T-helper 1 cell treated with Interleukin-12 subunit alpha and Interleukin-12 subunit beta and Interleukin-4 antibody, amounts not matched to agents 30 μg/mL and 1 μg/mL, for 36 hours (primary cell): ENCODE measurements around the gene KRT33B.
"Not testable (repeated sequence)": the region's sequence is repeated elsewhere in the genome, so short reads cannot be mapped to it uniquely, and the experiment has no call there.

Source experiments
- H3K27ac Mint-ChIP-seq: one replicate; pipeline ENCODE4 v1.8.0; 2021; ENCODE audit warnings: mild to moderate bottlenecking, mixed read lengths
- H3K27me3 Mint-ChIP-seq: one replicate; pipeline ENCODE4 v1.8.0; 2021; ENCODE audit warnings: low read depth, mixed read lengths
- H3K36me3 Mint-ChIP-seq: one replicate; pipeline ENCODE4 v1.8.0; 2021; ENCODE audit warnings: low read depth, mixed read lengths
- H3K4me1 Mint-ChIP-seq: one replicate; pipeline ENCODE4 v1.8.0; 2021; ENCODE audit warnings: low read depth, mixed read lengths
- H3K4me3 Mint-ChIP-seq: one replicate; pipeline ENCODE4 v1.8.0; 2021; ENCODE audit warnings: mild to moderate bottlenecking, moderate library complexity, mixed read lengths
- H3K9me3 Mint-ChIP-seq: one replicate; pipeline ENCODE4 v1.8.0; 2021; ENCODE audit warnings: mixed read lengths

KRT33B gene

DNA sequence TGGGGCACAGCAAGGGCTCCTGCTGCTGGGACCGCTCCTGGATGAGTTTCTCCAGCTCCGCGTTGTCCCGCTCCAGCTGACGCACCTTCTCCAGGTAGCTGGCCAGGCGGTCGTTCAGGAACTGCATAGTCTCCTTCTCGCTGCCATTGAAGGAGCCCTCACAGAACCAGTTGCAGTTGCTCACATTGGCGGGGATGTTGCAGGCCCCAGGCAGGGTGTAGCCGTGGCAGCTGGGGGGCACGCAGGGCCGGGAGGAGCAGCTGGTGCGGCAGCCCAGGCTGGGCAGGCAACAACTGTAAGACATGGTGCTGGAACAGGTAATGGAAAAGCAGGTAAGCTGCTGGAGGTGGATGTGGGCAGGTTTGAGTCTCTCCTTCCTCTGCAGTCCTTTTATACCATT is 12.3 kb upstream of the KRT33B start, which contains the start of gene KRT34:
Gene KRT34, minus strand, starts transcription at position 364 of the 400 bp plus-strand sequence. Its CDS starts 60 bp downstream, at position 304.
- not testable (repeated sequence) for H3K27ac Mint-ChIP-seq, H3K9me3 Mint-ChIP-seq
- peaks cover 16% of the 10 kb centered on the region for H3K27me3 Mint-ChIP-seq

DNA sequence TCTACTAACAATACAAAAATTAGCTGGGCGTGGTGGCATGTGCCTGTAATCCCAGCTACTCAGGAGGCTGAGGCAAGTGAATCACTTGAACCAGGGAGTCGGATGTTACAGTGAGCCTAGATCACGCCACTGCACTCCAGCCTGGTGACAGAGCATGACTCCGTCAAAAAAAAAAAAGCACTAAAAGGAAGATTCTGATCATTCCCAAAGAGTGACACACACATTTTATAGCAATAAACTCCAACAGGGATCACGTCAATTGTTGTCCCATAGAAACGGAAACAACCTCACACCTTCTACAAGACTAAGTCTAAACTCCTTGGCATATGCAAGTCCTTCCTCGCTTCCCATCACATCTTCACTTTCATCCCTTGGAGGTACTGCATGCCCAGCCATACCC is 10.5 kb upstream of the KRT33B start:
- not testable (repeated sequence) for H3K36me3 Mint-ChIP-seq, H3K4me1 Mint-ChIP-seq, H3K4me3 Mint-ChIP-seq, H3K27ac Mint-ChIP-seq, H3K9me3 Mint-ChIP-seq
- H3K27me3 Mint-ChIP-seq = peaks cover 19% of the 10 kb centered on the region

More for the DNA sequence above, 12.3 kb upstream of the KRT33B start, which contains the start of gene KRT34:
- H3K4me1 Mint-ChIP-seq, H3K36me3 Mint-ChIP-seq, H3K4me3 Mint-ChIP-seq: not testable (repeated sequence)

GRCh38 chr17:41377546-41377945 is 7.9 kb upstream of the KRT33B start:
- Mint-ChIP-seq H3K27me3 (peaks cover 17% of the 10 kb centered on the region), H3K27ac (no peak overlapping the region), H3K9me3 (no peaks in the 10 kb centered on the region), H3K4me1 (no peaks in the 10 kb centered on the region), H3K36me3 (no peaks in the 10 kb centered on the region), H3K4me3 (no peak overlapping the region)

GRCh38 chr17:41369023-41369422 is 590 bp downstream of the KRT33B start:
- no peaks in the 10 kb centered on the region for H3K4me1 Mint-ChIP-seq
- no peak overlapping the region for H3K27ac Mint-ChIP-seq
- H3K36me3 Mint-ChIP-seq = no peaks in the 10 kb centered on the region
- no peaks in the 10 kb centered on the region for H3K9me3 Mint-ChIP-seq
- H3K4me3 Mint-ChIP-seq = no peak overlapping the region
- peaks cover 3% of the 10 kb centered on the region for H3K27me3 Mint-ChIP-seq

DNA sequence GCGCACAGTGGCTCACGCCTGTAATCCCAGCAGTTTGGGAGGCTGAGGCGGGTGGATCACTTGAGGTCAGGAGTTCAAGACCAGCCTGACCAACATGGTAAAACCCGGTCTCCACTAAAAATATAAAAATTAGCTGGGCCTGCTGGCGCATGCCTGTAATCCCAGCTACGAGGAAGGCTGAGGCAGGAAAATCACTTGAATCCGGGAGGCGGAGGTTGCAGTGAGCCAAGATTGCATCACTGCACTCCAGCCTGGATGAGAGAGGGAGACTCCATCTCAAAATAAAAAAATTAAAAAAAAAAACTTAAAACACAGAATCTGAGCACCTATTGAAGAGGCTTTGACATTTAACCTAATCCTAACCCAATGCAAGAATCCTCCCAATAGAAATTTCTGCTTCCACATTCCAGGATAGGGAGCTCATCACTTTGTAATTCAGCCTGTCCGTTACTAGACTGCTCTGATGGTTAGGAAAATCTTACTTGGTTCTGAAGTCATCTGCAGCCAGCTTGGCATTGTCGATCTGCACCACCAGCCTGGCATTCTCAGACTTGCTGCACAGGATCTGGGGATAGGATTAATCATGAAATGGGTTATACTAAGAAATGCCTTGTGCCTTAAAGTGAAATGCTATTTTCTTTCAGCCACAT is 2.1 kb downstream of the KRT33B start:
- Mint-ChIP-seq H3K27me3 (peaks cover 3% of the 10 kb centered on the region), H3K4me1 (no peaks in the 10 kb centered on the region), H3K36me3 (no peaks in the 10 kb centered on the region), H3K9me3 (no peaks in the 10 kb centered on the region), H3K27ac (no peak overlapping the region), H3K4me3 (no peak overlapping the region)

- no peaks in the 10 kb centered on the region for H3K9me3 Mint-ChIP-seq
- peaks cover 3% of the 10 kb centered on the region for H3K27me3 Mint-ChIP-seq
- H3K27ac Mint-ChIP-seq = no peak overlapping the region
- H3K36me3 Mint-ChIP-seq = no peaks in the 10 kb centered on the region
- no peak overlapping the region for H3K4me3 Mint-ChIP-seq
- H3K4me1 Mint-ChIP-seq = no peaks in the 10 kb centered on the region
These were observed 3.5 kb downstream of the KRT33B start for GRCh38 chr17:41366070-41366469.

- Mint-ChIP-seq H3K4me1 (no peaks in the 10 kb centered on the region), H3K27me3 (peaks cover 10% of the 10 kb centered on the region), H3K9me3 (no peaks in the 10 kb centered on the region), H3K27ac (no peak overlapping the region), H3K36me3 (no peaks in the 10 kb centered on the region), H3K4me3 (no peak overlapping the region)
These were observed 5.7 kb downstream of the KRT33B start for GRCh38 chr17:41363881-41364280.

DNA sequence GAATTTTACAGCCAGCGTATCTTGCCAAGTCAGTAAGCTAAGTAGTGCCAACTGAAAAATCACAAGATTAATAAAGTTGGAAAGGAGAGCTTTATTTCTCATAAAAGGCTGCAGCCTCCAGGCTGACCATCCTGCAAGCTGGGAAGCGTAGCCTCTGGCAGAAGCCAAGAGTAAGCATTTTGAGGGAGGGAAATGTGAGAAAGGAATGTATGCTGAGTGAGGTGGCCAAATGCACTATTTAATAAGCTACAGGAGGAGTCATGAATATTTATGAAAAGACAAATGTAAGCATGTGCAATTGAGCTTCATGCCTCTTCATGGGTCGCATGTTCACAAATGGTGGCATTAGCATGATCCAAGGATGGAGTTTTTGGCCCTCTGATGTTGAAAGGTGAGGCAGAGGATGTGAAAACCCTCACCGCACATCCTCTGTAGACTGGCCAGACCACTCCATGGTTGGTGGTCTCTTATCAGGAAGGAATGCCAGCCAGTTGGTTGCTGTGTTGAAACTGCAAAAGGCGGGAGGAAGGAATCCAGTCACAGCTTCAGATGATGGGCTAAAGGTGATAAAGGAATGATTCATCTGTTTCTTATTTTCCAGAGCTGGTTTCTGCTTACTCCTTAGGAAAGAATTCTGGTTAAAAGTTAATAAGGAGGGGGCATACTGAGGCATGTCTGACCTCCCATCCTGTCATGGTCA is 9.2 kb downstream of the KRT33B start:
- no peaks in the 10 kb centered on the region for H3K9me3 Mint-ChIP-seq
- H3K27ac Mint-ChIP-seq = no peak overlapping the region
- peaks cover 20% of the 10 kb centered on the region for H3K27me3 Mint-ChIP-seq
- no peaks in the 10 kb centered on the region for H3K36me3 Mint-ChIP-seq
- H3K4me3 Mint-ChIP-seq = no peak overlapping the region
- H3K4me1 Mint-ChIP-seq = no peaks in the 10 kb centered on the region

DNA sequence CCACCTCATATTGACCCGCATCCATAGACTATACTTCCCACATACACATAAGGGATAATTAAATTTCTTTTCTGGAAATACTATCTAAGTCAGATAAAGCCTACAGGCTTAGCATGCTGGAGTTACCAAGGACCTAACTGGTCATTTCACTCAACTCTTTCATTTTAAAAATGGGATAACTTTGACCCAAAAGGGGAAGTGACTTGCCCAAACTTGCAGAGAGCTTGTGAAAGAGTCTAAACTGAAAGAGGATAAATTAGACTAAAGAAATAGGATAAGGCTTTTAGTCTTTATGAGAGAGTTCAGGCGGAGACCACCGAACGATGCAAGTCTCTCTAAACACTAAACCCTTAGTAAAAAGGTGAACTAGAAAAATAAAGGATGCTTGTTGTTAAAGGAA is 15.1 kb downstream of the KRT33B start:
- H3K27ac Mint-ChIP-seq = no peak overlapping the region
- H3K9me3 Mint-ChIP-seq = no peaks in the 10 kb centered on the region
- no peak overlapping the region for H3K4me3 Mint-ChIP-seq
- no peaks in the 10 kb centered on the region for H3K36me3 Mint-ChIP-seq
- peaks cover 31% of the 10 kb centered on the region for H3K27me3 Mint-ChIP-seq
- H3K4me1 Mint-ChIP-seq = peaks cover 3% of the 10 kb centered on the region

- Mint-ChIP-seq H3K4me1 (peaks cover 3% of the 10 kb centered on the region), H3K27ac (no peak overlapping the region), H3K9me3 (no peaks in the 10 kb centered on the region), H3K27me3 (peaks cover 35% of the 10 kb centered on the region), H3K4me3 (no peak overlapping the region), H3K36me3 (no peaks in the 10 kb centered on the region)
These were observed 16.8 kb downstream of the KRT33B start for GRCh38 chr17:41352597-41353366.

- Mint-ChIP-seq H3K27ac (no peak overlapping the region), H3K36me3 (no peaks in the 10 kb centered on the region), H3K4me1 (peaks cover 3% of the 10 kb centered on the region), H3K9me3 (no peaks in the 10 kb centered on the region), H3K4me3 (no peak overlapping the region), H3K27me3 (peaks cover 33% of the 10 kb centered on the region)
These were observed 18.4 kb downstream of the KRT33B start for GRCh38 chr17:41351177-41351576.

DNA sequence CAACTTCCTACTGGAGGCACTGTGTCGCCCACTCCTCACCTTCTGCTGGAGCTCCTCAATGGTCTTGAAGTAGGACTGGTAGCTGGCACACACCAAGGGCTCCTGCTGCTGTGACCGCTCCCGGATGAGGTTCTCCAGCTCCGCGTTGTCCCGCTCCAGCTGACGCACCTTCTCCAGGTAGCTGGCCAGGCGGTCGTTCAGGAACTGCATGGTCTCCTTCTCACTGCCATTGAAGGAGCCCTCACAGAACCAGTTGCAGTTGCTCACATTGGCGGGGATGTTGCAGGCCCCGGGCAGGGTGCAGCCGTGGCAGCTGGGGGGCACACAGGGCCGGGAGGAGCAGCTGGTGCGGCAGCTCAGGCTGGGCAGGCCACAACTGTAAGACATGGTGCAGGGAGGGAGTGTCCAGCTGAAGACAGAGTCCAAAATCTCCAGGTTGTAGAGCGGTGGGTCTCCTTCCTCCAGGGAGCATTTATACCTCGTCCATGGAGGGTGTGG is 19.2 kb downstream of the KRT33B start, which contains the start of gene KRT33A:
Gene KRT33A, minus strand, starts transcription at position 448 of the 498 bp plus-strand sequence. Its CDS starts 61 bp downstream, at position 387.
- peaks cover 31% of the 10 kb centered on the region for H3K27me3 Mint-ChIP-seq
- not testable (repeated sequence) for H3K4me3 Mint-ChIP-seq, H3K4me1 Mint-ChIP-seq, H3K27ac Mint-ChIP-seq, H3K9me3 Mint-ChIP-seq, H3K36me3 Mint-ChIP-seq

GRCh38 chr17:41347869-41348760 is 21.5 kb downstream of the KRT33B start:
- peaks cover 31% of the 10 kb centered on the region for H3K27me3 Mint-ChIP-seq
- peaks cover 3% of the 10 kb centered on the region for H3K4me1 Mint-ChIP-seq
- peaks cover 2% of the 10 kb centered on the region for H3K36me3 Mint-ChIP-seq
- no peak overlapping the region for H3K27ac Mint-ChIP-seq
- no peak overlapping the region for H3K4me3 Mint-ChIP-seq
- H3K9me3 Mint-ChIP-seq = peaks cover 5% of the 10 kb centered on the region

DNA sequence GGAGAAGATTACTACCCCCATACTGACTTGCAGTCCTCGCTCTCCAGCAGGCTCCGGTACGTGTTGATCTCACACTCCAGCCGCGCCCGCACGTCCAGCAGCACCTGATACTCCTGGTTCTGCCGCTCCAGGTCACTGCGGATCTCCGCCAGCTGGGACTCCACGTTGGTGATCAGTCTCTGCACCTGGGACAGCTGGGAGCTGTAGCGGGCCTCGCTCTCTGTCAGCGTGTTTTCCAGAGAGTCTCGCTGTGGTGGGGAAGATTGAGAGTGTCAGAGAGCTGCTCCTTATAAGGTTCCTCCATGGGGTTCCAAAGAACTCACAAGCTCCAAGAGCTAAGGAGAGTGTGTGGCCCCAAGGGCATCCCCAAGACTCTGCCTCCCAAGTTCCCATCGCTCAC is 23.2 kb downstream of the KRT33B start:
- H3K4me3 Mint-ChIP-seq, H3K36me3 Mint-ChIP-seq, H3K4me1 Mint-ChIP-seq, H3K27ac Mint-ChIP-seq: not testable (repeated sequence)
- Mint-ChIP-seq H3K9me3 (peaks cover 17% of the 10 kb centered on the region), H3K27me3 (peaks cover 26% of the 10 kb centered on the region)
